SK-N-SH treated with all-trans-retinoic acid at 6 μM for 48 hours (cell line): ENCODE measurements around the gene TSC22D1.

Source experiments
- ARNTL ChIP-seq: fragments of 450-650 bp; formaldehyde crosslinking; IDR thresholded peaks from 2 replicates; pipeline ENCODE4 v1.5.0; 2020; ENCODE audit warnings: low read depth, mild to moderate bottlenecking, moderate library complexity, borderline replicate concordance
- BACH2 ChIP-seq: fragments of 250-450 bp; sonication (Bioruptor Pico); IDR thresholded peaks from 2 replicates; pipeline ENCODE4 v1.9.0; 2021; ENCODE audit warnings: mild to moderate bottlenecking, borderline replicate concordance
- OSR1 ChIP-seq: fragments of 250-450 bp; sonication (Bioruptor Pico); IDR thresholded peaks from 2 replicates; pipeline ENCODE4 v1.8.0; 2022; ENCODE audit warnings: moderate library complexity, mild to moderate bottlenecking, inconsistent platforms
- RARB ChIP-seq: fragments of 250-450 bp; sonication (Bioruptor Pico); IDR thresholded peaks from 2 replicates; pipeline ENCODE4 v1.8.0; 2021; ENCODE audit warnings: mild to moderate bottlenecking, moderate library complexity
- SNAI2 ChIP-seq: fragments of 250-450 bp; sonication (Bioruptor Pico); IDR thresholded peaks from 2 replicates; pipeline ENCODE4 v1.5.0; 2020; ENCODE audit warnings: mild to moderate bottlenecking, moderate library complexity
- TCF4 ChIP-seq: fragments of 250-450 bp; sonication (Bioruptor Pico); IDR thresholded peaks from 2 replicates; pipeline ENCODE4 v1.8.0; 2021; ENCODE audit warnings: mild to moderate bottlenecking, moderate library complexity, borderline replicate concordance
- TOX ChIP-seq: fragments of 250-450 bp; sonication (Bioruptor Pico); IDR thresholded peaks from 2 replicates; pipeline ENCODE4 v1.8.0; 2021; ENCODE audit warnings: mild to moderate bottlenecking, moderate library complexity, borderline replicate concordance
- ZFP3 ChIP-seq: fragments of 250-450 bp; sonication (Bioruptor Pico); IDR thresholded peaks from 2 replicates; pipeline ENCODE4 v1.5.0; 2020; ENCODE audit warnings: mild to moderate bottlenecking, moderate library complexity
- ZFP30 ChIP-seq: fragments of 450-650 bp; formaldehyde crosslinking; IDR thresholded peaks from 2 replicates; pipeline ENCODE4 v1.5.0; 2022; ENCODE audit warnings: mild to moderate bottlenecking, moderate library complexity
- TF ChIP-seq, protein P1 (sequence below): fragments of 250-450 bp; sonication (Bioruptor Pico); IDR thresholded peaks from 2 replicates; pipeline ENCODE4 v1.8.0; 2020; ENCODE audit warnings: mild to moderate bottlenecking, moderate library complexity, borderline replicate concordance
- TF ChIP-seq, protein P2 (sequence below): fragments of 250-450 bp; sonication (Bioruptor Pico); IDR thresholded peaks from 2 replicates; pipeline ENCODE4 v1.5.1; 2020; ENCODE audit warnings: low read depth, mild to moderate bottlenecking, moderate library complexity
- TF ChIP-seq, protein P3 (sequence below): fragments of 250-450 bp; sonication (Bioruptor Pico); IDR thresholded peaks from 2 replicates; pipeline ENCODE4 v1.5.1; 2021; ENCODE audit warnings: mild to moderate bottlenecking, moderate library complexity

DNA sequence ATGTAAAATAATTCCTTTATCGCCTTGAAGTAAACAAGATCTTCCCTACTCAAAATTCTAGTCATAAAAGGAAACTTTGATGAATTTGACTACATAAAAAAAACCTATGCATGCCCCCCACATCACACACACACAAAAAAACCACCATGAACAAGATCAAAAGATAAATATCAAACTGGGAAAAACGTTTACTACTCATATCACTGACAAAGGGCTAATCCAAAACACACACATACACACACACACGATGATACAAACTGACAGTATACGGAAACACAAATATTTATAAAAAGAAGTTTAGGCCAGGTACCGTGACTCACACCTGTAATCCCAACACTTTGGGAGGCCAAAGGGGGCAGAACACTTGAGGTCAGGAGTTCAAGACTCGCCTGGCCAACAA, 61.9 kb downstream of the TSC22D1 start:
- TF ChIP-seq RARB (no peak), TOX (CRISPR knock-in tag) (no peak), ZFP3 (CRISPR knock-in tag) (no peak), TCF4 (CRISPR knock-in tag) (no peak), ZFP30 (CRISPR knock-in tag) (no peak), BACH2 (CRISPR knock-in tag) (no peak), SNAI2 (CRISPR knock-in tag) (no peak), ARNTL (CRISPR knock-in tag) (no peak), OSR1 (CRISPR knock-in tag) (no peak)
- TF ChIP-seq, protein P1, sequence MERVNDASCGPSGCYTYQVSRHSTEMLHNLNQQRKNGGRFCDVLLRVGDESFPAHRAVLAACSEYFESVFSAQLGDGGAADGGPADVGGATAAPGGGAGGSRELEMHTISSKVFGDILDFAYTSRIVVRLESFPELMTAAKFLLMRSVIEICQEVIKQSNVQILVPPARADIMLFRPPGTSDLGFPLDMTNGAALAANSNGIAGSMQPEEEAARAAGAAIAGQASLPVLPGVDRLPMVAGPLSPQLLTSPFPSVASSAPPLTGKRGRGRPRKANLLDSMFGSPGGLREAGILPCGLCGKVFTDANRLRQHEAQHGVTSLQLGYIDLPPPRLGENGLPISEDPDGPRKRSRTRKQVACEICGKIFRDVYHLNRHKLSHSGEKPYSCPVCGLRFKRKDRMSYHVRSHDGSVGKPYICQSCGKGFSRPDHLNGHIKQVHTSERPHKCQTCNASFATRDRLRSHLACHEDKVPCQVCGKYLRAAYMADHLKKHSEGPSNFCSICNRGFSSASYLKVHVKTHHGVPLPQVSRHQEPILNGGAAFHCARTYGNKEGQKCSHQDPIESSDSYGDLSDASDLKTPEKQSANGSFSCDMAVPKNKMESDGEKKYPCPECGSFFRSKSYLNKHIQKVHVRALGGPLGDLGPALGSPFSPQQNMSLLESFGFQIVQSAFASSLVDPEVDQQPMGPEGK (CRISPR knock-in tag): no peak
- TF ChIP-seq, protein P2, sequence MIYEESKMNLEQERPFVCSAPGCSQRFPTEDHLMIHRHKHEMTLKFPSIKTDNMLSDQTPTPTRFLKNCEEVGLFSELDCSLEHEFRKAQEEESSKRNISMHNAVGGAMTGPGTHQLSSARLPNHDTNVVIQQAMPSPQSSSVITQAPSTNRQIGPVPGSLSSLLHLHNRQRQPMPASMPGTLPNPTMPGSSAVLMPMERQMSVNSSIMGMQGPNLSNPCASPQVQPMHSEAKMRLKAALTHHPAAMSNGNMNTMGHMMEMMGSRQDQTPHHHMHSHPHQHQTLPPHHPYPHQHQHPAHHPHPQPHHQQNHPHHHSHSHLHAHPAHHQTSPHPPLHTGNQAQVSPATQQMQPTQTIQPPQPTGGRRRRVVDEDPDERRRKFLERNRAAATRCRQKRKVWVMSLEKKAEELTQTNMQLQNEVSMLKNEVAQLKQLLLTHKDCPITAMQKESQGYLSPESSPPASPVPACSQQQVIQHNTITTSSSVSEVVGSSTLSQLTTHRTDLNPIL (CRISPR knock-in tag): no peak
- TF ChIP-seq, protein P3, sequence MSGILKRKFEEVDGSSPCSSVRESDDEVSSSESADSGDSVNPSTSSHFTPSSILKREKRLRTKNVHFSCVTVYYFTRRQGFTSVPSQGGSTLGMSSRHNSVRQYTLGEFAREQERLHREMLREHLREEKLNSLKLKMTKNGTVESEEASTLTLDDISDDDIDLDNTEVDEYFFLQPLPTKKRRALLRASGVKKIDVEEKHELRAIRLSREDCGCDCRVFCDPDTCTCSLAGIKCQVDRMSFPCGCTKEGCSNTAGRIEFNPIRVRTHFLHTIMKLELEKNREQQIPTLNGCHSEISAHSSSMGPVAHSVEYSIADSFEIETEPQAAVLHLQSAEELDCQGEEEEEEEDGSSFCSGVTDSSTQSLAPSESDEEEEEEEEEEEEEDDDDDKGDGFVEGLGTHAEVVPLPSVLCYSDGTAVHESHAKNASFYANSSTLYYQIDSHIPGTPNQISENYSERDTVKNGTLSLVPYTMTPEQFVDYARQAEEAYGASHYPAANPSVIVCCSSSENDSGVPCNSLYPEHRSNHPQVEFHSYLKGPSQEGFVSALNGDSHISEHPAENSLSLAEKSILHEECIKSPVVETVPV: no peak
